Measurements from ENCODE around the gene TMEM203.

DNA sequence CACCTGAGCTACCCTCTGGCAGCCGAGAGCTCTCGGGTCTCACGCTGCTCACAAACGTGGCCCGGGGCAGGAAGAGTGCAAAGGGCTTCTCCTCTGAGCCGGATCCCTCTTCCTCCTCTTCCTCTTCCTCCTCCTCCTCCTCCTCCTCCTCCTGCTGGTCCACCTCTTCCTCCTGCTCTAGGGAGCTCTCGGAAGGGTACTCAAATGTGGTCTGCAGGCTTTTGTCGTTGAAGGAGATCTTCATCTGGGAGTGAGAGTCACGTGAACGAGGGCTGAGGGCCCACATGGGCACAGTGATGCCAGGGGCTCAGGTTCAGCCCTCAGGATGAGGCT lies 13.0 kb downstream of the TMEM203 start:
- TF ChIP-seq SMC3 (IDR thresholded peaks at IDR 0.05; ENCODE audit: low read depth, low read length): no peak
- TF ChIP-seq, protein P1, sequence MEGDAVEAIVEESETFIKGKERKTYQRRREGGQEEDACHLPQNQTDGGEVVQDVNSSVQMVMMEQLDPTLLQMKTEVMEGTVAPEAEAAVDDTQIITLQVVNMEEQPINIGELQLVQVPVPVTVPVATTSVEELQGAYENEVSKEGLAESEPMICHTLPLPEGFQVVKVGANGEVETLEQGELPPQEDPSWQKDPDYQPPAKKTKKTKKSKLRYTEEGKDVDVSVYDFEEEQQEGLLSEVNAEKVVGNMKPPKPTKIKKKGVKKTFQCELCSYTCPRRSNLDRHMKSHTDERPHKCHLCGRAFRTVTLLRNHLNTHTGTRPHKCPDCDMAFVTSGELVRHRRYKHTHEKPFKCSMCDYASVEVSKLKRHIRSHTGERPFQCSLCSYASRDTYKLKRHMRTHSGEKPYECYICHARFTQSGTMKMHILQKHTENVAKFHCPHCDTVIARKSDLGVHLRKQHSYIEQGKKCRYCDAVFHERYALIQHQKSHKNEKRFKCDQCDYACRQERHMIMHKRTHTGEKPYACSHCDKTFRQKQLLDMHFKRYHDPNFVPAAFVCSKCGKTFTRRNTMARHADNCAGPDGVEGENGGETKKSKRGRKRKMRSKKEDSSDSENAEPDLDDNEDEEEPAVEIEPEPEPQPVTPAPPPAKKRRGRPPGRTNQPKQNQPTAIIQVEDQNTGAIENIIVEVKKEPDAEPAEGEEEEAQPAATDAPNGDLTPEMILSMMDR (conservative IDR thresholded peaks at IDR 0.05; ENCODE audit: low read depth, low read length): no peak
- no peak for TF ChIP-seq POLR2A (IDR thresholded peaks at IDR 0.05; ENCODE audit: low read depth, low read length)

Measured in IMR-90 (cell line).